Measurements from ENCODE around the gene PLEKHG4. TPM values are rescaled to one million over a fixed set of nuclear protein-coding genes. Genes with fewer than 3 reads are reported as not detected.

The PLEKHG4 gene
- total RNA-seq, 5 donors from 2014 or later (not counting 1 experiment from before 2014, with no cell fraction given) = 19.4 to 27.5 (median 24.9) TPM

GRCh38 chr16:67248073-67248400 lies 31.3 kb upstream of the PLEKHG4 start:
- Histone ChIP-seq H3K36me3 (ENCODE audit: control insufficient read depth in 2 of 2, extremely low read depth in 1 of 2, insufficient read depth in 1 of 2, low read length in 1 of 2) (no peaks in the 10 kb centered on the region), H3K4me1 (ENCODE audit: control insufficient read depth in 1 of 2, extremely low read depth in 1 of 2, insufficient read depth in 2 of 2, low read length in 2 of 2) (peaks cover 24 to 64% of the 10 kb centered on the region in 2 experiments), H3K27ac (ENCODE audit: low read length) (no peak overlapping the region), H3K9me3 (no peaks in the 10 kb centered on the region), H3K27me3 (replicated peaks in 1 of 2; ENCODE audit: control insufficient read depth in 2 of 2, extremely low read depth in 1 of 2, insufficient read depth in 2 of 2, low read length in 1 of 2) (peaks cover 10 to 23% of the 10 kb centered on the region in 2 experiments), H3K4me3 (ENCODE audit: control insufficient read depth in 1 of 2, extremely low read depth in 1 of 2, low read length in 1 of 2) (peak overlapping the region; percentile 75 to 76)
- Mint-ChIP-seq H3K36me3 (no peaks in the 10 kb centered on the region), H3K27me3 (peaks cover 0 to 9% of the 10 kb centered on the region in 2 donors), H3K4me3 (peak overlapping the region; percentile 83 to 93 (median 88)), H3K27ac (peak overlapping the region; percentile 81), H3K9me3 (no peaks in the 10 kb centered on the region), H3K4me1 (peaks cover 40 to 49% (median 42%) of the 10 kb centered on the region in 3 donors)
- ATAC-seq (replicated peaks in 1 of 4) (no peak), DNase-seq (peak in 1 of 35 experiments; percentile 19)
- CTCF ChIA-PET = interaction anchor here in 1 of 2 donors (0.6 to 2.5 kb wide), 5 partner anchors 13 to 684 kb away, joined by 3 to 12 read pairs (median 3); partner anchors contain the start of gene TMEM208
- 12% methylated on average over 6 of the region's 7 CpGs for WGBS (ENCODE audit: insufficient coverage)
- POLR2A ChIA-PET = interaction anchor here in 1 of 2 donors (1.0 kb wide), 1 partner anchor 21 kb away, joined by 3 read pairs; the partner anchor contains the start of gene TMEM208

GRCh38 chr16:67248401-67249177 lies 30.7 kb upstream of the PLEKHG4 start, which contains the start of gene SLC9A5:
TSS of gene SLC9A5 (plus strand) at chr16:67248979. CDS start at chr16:67249015, 36 bp downstream.
- H3K4me1 Mint-ChIP-seq = peaks cover 40 to 45% (median 41%) of the 10 kb centered on the region in 3 donors
- POLR2A ChIA-PET = no interaction called here

GRCh38 chr16:67249178-67250044 lies 29.9 kb upstream of the PLEKHG4 start:
- Histone ChIP-seq H3K36me3 (ENCODE audit: control insufficient read depth in 2 of 2, extremely low read depth in 1 of 2, insufficient read depth in 1 of 2, low read length in 1 of 2) (no peaks in the 10 kb centered on the region), H3K9me3 (no peaks in the 10 kb centered on the region), H3K27me3 (replicated peaks in 1 of 2; ENCODE audit: control insufficient read depth in 2 of 2, extremely low read depth in 1 of 2, insufficient read depth in 2 of 2, low read length in 1 of 2) (peaks cover 10 to 23% of the 10 kb centered on the region in 2 experiments), H3K4me1 (ENCODE audit: control insufficient read depth in 1 of 2, extremely low read depth in 1 of 2, insufficient read depth in 2 of 2, low read length in 2 of 2) (peaks cover 24 to 53% of the 10 kb centered on the region in 2 experiments), H3K27ac (ENCODE audit: low read length) (no peak overlapping the region), H3K4me3 (ENCODE audit: control insufficient read depth in 1 of 2, extremely low read depth in 1 of 2, low read length in 1 of 2) (peak overlapping the region; percentile 71 to 75)
- no peaks in the 10 kb centered on the region for H3K9me3 Mint-ChIP-seq
- ATAC-seq (replicated peaks in 1 of 4) = no peak
- WGBS (ENCODE audit: insufficient coverage) = 30% methylated on average over 17 of the region's 22 CpGs
- peaks cover 33 to 37% (median 34%) of the 10 kb centered on the region in 3 donors for H3K4me1 Mint-ChIP-seq
- no peak overlapping the region for H3K27ac Mint-ChIP-seq
- peaks cover 0 to 9% of the 10 kb centered on the region in 2 donors for H3K27me3 Mint-ChIP-seq
- CTCF ChIA-PET = interaction anchor here in 1 of 2 donors (0.6 to 2.5 kb wide), 2 partner anchors 22 to 920 kb away, joined by 3 to 12 read pairs; partner anchors contain the start of gene TMEM208
- DNase-seq = no peak
- no peaks in the 10 kb centered on the region for H3K36me3 Mint-ChIP-seq
- H3K4me3 Mint-ChIP-seq = peak overlapping the region; percentile 68 to 93 (median 69)
- POLR2A ChIA-PET = no interaction called here

More at GRCh38 chr16:67248401-67249177, 30.7 kb upstream of the PLEKHG4 start, which contains the start of gene SLC9A5:
- Mint-ChIP-seq H3K4me3 (peak within 1 kb of the TSS; percentile 83 to 93 (median 88)), H3K27me3 (peaks cover 0 to 9% of the 10 kb centered on the region in 2 donors), H3K9me3 (no peaks in the 10 kb centered on the region), H3K27ac (peak within 1 kb of the TSS; percentile 81), H3K36me3 (no peaks in the 10 kb centered on the region)
- under 1% methylated on average over 72 of the region's 75 CpGs for WGBS (ENCODE audit: insufficient coverage)
- Histone ChIP-seq H3K27me3 (replicated peaks in 1 of 2; ENCODE audit: control insufficient read depth in 2 of 2, extremely low read depth in 1 of 2, insufficient read depth in 2 of 2, low read length in 1 of 2) (peaks cover 10 to 23% of the 10 kb centered on the region in 2 experiments), H3K9me3 (no peaks in the 10 kb centered on the region), H3K36me3 (ENCODE audit: control insufficient read depth in 2 of 2, extremely low read depth in 1 of 2, insufficient read depth in 1 of 2, low read length in 1 of 2) (no peaks in the 10 kb centered on the region), H3K4me1 (ENCODE audit: control insufficient read depth in 1 of 2, extremely low read depth in 1 of 2, insufficient read depth in 2 of 2, low read length in 2 of 2) (peaks cover 24 to 61% of the 10 kb centered on the region in 2 experiments), H3K4me3 (ENCODE audit: control insufficient read depth in 1 of 2, extremely low read depth in 1 of 2, low read length in 1 of 2) (peak within 1 kb of the TSS; percentile 75 to 76), H3K27ac (ENCODE audit: low read length) (no peak within 1 kb of the TSS)
- CTCF ChIA-PET = interaction anchor here in 1 of 2 donors (2.5 kb wide), 1 partner anchor 22 kb away, joined by 12 read pairs; the partner anchor contains the start of gene TMEM208
- ATAC-seq (replicated peaks in 1 of 4) (no peak), DNase-seq (peak in 5 of 35 experiments; percentile 9 to 54 (median 19))

- H3K27me3 Mint-ChIP-seq = peaks cover 0 to 9% of the 10 kb centered on the region in 2 donors
- Histone ChIP-seq H3K4me1 (ENCODE audit: control insufficient read depth in 1 of 2, extremely low read depth in 1 of 2, insufficient read depth in 2 of 2, low read length in 2 of 2) (peaks cover 22 to 47% of the 10 kb centered on the region in 2 experiments), H3K9me3 (no peaks in the 10 kb centered on the region), H3K27ac (ENCODE audit: low read length) (no peak overlapping the region), H3K27me3 (replicated peaks in 1 of 2; ENCODE audit: control insufficient read depth in 2 of 2, extremely low read depth in 1 of 2, insufficient read depth in 2 of 2, low read length in 1 of 2) (peaks cover 10 to 28% of the 10 kb centered on the region in 2 experiments), H3K36me3 (ENCODE audit: control insufficient read depth in 2 of 2, extremely low read depth in 1 of 2, insufficient read depth in 1 of 2, low read length in 1 of 2) (no peaks in the 10 kb centered on the region), H3K4me3 (ENCODE audit: control insufficient read depth in 1 of 2, extremely low read depth in 1 of 2, low read length in 1 of 2) (no peak overlapping the region)
- DNase-seq = no peak
- H3K4me1 Mint-ChIP-seq = peaks cover 27 to 31% (median 28%) of the 10 kb centered on the region in 3 donors
- no peaks in the 10 kb centered on the region for H3K9me3 Mint-ChIP-seq
- 95% methylated on average over 3 of the region's 4 CpGs for WGBS (ENCODE audit: insufficient coverage)
- CTCF ChIA-PET = no interaction called here
- H3K36me3 Mint-ChIP-seq = no peaks in the 10 kb centered on the region
- POLR2A ChIA-PET = no interaction called here
- H3K4me3 Mint-ChIP-seq = peak overlapping the region; percentile 68 to 93 (median 69)
- H3K27ac Mint-ChIP-seq = no peak overlapping the region
- no peak for ATAC-seq (replicated peaks in 1 of 4)
Observed at GRCh38 chr16:67250045-67250327, 29.3 kb upstream of the PLEKHG4 start.

GRCh38 chr16:67252609-67253497 lies 26.5 kb upstream of the PLEKHG4 start:
- Mint-ChIP-seq H3K9me3 (no peaks in the 10 kb centered on the region), H3K4me1 (peaks cover 14 to 17% (median 16%) of the 10 kb centered on the region in 3 donors), H3K27me3 (peaks cover 0 to 18% of the 10 kb centered on the region in 2 donors), H3K36me3 (no peaks in the 10 kb centered on the region), H3K27ac (no peak overlapping the region), H3K4me3 (no peak overlapping the region)
- peaks cover 10 to 57% of the 10 kb centered on the region in 2 experiments for H3K27me3 ChIP-seq (replicated peaks in 1 of 2; ENCODE audit: control insufficient read depth in 2 of 2, extremely low read depth in 1 of 2, insufficient read depth in 2 of 2, low read length in 1 of 2)
- ATAC-seq (replicated peaks in 1 of 4) (no peak), DNase-seq (no peak)
- no peak overlapping the region for H3K4me3 ChIP-seq (ENCODE audit: control insufficient read depth in 1 of 2, extremely low read depth in 1 of 2, low read length in 1 of 2)
- H3K4me1 ChIP-seq (ENCODE audit: control insufficient read depth in 1 of 2, extremely low read depth in 1 of 2, insufficient read depth in 2 of 2, low read length in 2 of 2) = peaks cover 10 to 22% of the 10 kb centered on the region in 2 experiments
- H3K27ac ChIP-seq (ENCODE audit: low read length) = no peak overlapping the region
- POLR2A ChIA-PET = no interaction called here
- H3K9me3 ChIP-seq = no peaks in the 10 kb centered on the region
- CTCF ChIA-PET = no interaction called here
- WGBS (ENCODE audit: insufficient coverage) = 100% methylated on average over 2 of the region's 4 CpGs
- H3K36me3 ChIP-seq (ENCODE audit: control insufficient read depth in 2 of 2, extremely low read depth in 1 of 2, insufficient read depth in 1 of 2, low read length in 1 of 2) = no peaks in the 10 kb centered on the region

Measured in T-cell (primary cell).